GM20431 (cell line): Measurements from ENCODE around the gene NHLH2.

Experiments
- in situ Hi-C: fragments of 300-500 bp; cut with MseI, MboI; formaldehyde crosslinking; loops from one replicate; pipeline ENCODE4 v1.15.0; 2020; ENCODE audit warnings: low sequenced_read_pairs; ENCODE audit not compliant: unreplicated experiment

The NHLH2 gene

DNA sequence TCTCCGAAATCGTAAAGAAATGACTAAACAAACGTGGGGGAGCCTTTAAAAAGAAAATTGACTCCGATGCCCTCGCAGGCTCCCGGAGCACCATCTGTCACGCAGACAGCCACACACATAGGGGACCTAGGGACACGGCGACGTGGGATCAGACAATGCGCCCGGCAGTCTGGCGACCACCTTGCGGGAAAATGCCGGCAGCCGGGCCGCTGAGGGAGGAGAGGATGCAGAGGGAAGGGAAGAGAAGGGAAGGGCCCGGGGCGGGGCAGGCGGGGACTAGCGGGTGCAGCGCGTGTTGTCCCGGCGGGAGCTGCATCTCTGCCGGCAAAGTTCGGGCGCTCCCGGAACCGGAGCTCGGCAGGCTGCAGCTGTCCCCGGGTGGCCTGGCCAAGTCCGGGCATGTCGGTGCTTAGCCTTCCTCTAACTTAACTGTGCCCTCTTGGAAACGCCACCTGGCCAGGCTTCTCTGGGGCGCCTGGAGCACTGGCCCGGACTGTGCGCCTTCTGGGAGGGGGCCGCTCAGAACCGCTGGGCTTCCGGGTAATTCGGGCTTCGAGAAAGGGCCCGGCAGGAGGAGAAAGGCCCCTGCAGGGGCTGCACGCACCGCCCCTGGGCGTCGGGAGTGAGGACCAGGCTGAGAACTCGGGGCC, 1.8 kb downstream of the NHLH2 start:
- in situ Hi-C loops, result no loop called here

- in situ Hi-C loops, result no loop called here
Measured at GRCh38 chr1:115838431-115839028, 2.4 kb downstream of the NHLH2 start.

GRCh38 chr1:115837740-115838421, 3.0 kb downstream of the NHLH2 start:
- in situ Hi-C loops, result no loop called here

GRCh38 chr1:115837341-115837739, 3.6 kb downstream of the NHLH2 start:
- in situ Hi-C loops, result no loop called here

DNA sequence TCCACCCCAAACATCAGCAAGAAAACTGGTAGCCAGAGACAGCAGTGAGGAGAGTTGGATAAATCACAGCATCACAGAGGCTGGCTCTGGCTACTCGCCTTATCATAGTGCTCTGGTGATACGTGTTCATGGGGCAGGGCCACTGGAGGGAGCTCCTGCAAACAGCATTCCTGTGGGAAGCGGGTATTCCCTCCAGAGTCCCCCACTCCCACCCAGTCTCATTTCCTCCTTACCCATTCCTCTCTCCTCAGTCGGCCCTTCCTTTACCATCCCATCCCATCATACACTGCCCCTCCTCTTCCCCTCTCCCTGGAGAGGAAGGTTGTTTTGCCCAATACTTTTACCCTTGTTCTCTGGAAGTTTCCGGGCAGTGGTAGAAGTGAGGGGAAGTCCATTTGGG, 7.1 kb downstream of the NHLH2 start:
- in situ Hi-C loops, result no loop called here

- in situ Hi-C loops, result no loop called here
Measured at GRCh38 chr1:115832651-115833050, 8.3 kb downstream of the NHLH2 start.

GRCh38 chr1:115830963-115831362, 10.0 kb downstream of the NHLH2 start:
- in situ Hi-C loops, result no loop called here

GRCh38 chr1:115829947-115830346, 11.0 kb downstream of the NHLH2 start:
- in situ Hi-C loops, result no loop called here

DNA sequence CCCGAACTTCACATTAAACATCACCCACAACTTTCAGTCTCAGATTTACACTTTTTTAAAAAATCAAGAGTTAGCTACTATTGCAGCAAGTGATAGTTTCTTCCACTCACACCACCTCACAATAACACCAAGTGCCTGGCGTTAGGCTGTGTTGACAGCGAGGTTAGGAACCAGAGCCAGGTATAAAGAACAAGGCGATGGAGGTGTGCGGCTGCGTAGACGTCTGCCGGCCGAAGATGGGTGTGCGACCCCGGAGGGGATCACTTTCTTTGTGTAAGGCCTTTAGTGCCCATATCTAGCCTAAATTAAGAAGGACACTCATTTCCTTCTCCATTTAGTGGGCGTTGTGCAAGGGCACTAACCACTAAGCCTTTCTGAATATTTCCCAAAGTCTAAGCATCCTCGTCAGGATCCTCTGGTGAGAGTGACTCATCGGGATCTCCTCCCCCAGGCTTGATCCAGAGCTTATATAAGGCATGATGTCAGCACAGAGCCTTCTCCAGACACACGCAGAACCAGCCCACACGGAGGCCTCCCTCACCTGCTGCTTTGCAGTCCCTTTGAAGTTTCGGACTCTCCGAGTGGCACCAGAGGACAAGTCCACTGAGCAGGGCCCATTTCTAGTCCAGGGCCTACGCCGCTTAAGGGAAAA, 11.8 kb downstream of the NHLH2 start:
- in situ Hi-C loops, result no loop called here

DNA sequence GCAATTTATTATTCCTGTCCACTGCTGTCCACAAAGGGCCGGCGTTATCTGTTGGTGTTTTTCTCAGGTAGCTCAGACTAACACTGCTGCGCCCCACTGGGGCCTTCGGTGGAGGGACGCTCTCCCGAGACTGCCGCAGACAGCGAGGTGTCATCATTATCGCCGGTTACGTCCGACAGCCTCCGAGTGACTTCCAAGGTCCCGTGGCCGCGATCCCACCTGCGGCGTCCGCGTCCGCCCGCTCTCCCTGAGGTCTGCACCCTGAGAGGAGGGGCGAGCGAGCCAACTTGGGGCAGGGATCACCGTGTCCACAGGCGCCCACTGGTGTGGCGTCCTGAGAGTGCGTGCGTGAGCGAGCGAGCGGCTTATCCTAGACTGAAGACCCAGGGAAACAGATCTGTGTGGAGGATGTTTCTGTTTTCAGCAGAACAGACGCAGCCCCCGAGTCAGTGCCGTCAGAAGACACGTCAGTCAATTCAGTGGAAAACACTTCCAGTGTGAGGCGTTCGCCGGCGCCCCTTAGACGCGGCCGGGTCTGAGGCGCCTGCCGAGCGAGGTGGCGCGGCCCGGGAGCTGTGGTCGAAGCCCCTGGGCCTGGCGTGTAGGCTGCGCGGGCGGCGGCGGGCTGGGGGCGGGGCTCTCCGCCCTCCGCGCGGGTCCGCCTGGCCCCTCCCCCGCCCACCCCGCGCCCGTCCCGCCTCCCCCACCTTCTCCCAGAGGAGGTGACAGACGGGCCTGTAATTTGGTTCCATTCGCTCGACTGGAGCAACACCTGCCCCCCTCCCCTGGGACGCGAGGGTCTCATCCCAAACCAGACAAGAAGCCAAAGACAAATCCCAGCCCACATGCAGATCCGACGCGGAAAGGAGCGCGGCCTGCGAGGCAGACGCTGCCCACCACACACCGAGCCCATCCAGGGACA, 12.6 kb downstream of the NHLH2 start:
- in situ Hi-C loops, result no loop called here

GRCh38 chr1:115827452-115828044, 13.4 kb downstream of the NHLH2 start:
- in situ Hi-C loops, result no loop called here

- in situ Hi-C loops, result no loop called here
Measured at GRCh38 chr1:115826628-115827027, 14.3 kb downstream of the NHLH2 start.

GRCh38 chr1:115822117-115822516, 18.8 kb downstream of the NHLH2 start:
- in situ Hi-C loops, result no loop called here

GRCh38 chr1:115815694-115816093, 25.2 kb downstream of the NHLH2 start:
- in situ Hi-C loops, result no loop called here

DNA sequence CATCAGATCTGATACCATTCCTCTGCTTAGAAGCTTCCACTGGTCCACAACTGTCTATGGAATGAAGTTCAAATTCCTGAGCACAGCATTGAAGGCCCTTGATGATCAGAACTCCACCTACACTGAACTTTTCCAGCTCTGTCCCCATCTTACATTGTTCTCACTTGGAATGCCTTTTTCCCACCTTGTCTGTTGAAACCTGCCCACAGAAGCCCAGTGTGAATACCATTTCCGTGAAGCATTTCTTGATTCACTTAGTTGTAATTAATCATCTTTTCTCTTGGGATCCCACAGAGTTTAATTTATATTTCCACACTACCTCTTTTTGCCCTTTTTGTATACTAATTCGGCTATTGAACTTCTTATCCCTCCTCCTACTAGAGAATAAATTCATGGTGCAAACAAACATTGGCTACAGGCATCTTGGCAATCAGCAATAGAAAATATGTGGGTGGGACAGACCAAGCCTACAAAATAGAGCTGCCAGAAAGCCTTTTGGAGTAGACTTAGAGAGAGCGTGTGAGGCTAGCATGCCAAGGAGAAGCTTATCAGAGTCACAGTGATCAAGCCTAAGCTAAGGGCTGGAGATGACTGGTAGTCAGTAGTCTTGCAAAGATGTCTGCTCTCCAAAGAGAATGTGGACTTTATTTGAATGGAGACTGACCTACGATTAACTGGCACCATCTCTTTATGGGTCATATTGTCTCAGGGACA, 26.1 kb downstream of the NHLH2 start:
- in situ Hi-C loops, result no loop called here

DNA sequence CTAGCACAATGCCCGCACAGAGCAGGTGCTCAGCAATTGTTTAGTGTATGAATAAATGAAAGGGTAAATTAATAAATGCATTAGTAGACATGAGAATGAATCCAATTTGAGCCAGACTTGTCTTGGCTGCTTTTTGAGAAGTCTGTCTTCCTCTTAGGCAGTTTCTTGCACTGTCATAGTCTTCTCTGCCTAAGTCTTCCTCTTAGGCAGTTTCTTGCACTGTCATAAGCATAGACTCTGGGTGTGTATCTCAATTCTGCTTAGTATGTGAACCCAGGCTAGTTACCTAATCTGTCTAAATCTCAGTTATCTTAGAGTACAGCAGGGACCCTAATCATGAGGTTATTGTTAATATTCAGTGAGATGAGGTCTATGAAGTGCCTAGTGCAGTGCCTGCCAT, 27.2 kb downstream of the NHLH2 start:
- in situ Hi-C loops, result no loop called here

GRCh38 chr1:115811140-115811828, 29.6 kb downstream of the NHLH2 start:
- in situ Hi-C loops, result no loop called here

GRCh38 chr1:115810609-115811008, 30.3 kb downstream of the NHLH2 start:
- in situ Hi-C loops, result no loop called here
